GM12892 (cell line): ENCODE measurements around the gene TECPR1.

Experiments
- DNase-seq: peaks from one replicate; pipeline ENCODE4 v3.0.0; 2011; ENCODE audit not compliant: insufficient read length
- FAIRE-seq: peaks from 2 replicates; lab custom pipeline; 2011; peaks lifted over from hg19 to GRCh38; lab: Jason Lieb, UNC
- POLR2A ChIP-seq: IDR thresholded peaks from 2 replicates; pipeline ENCODE4 v1.6.1; 2011; ENCODE audit warnings: low read depth, low read length, control low read depth
- POLR2AphosphoS5 ChIP-seq: IDR thresholded peaks from 2 replicates; pipeline ENCODE4 v1.6.1; 2011; ENCODE audit warnings: low read depth, low read length, control low read depth
- TAF1 ChIP-seq: IDR thresholded peaks from 2 replicates; pipeline ENCODE4 v1.6.1; 2011; ENCODE audit warnings: low read depth, mild to moderate bottlenecking, control low read depth, low read length, borderline replicate concordance

TECPR1 gene

GRCh38 chr7:98210513-98211220 lies 41.4 kb downstream of the TECPR1 start:
- DNase-seq (peak; percentile 26), FAIRE-seq (no peak)
- TF ChIP-seq POLR2AphosphoS5 (no peak), TAF1 (no peak)

- DNase-seq = no peak
- TF ChIP-seq POLR2A = no peak
- no peak for TF ChIP-seq TAF1
- TF ChIP-seq POLR2AphosphoS5 = no peak
- FAIRE-seq = no peak
Observed at GRCh38 chr7:98209166-98209920, 42.7 kb downstream of the TECPR1 start.

- FAIRE-seq = no peak
Observed at GRCh38 chr7:98206451-98207330, 45.3 kb downstream of the TECPR1 start.

DNA sequence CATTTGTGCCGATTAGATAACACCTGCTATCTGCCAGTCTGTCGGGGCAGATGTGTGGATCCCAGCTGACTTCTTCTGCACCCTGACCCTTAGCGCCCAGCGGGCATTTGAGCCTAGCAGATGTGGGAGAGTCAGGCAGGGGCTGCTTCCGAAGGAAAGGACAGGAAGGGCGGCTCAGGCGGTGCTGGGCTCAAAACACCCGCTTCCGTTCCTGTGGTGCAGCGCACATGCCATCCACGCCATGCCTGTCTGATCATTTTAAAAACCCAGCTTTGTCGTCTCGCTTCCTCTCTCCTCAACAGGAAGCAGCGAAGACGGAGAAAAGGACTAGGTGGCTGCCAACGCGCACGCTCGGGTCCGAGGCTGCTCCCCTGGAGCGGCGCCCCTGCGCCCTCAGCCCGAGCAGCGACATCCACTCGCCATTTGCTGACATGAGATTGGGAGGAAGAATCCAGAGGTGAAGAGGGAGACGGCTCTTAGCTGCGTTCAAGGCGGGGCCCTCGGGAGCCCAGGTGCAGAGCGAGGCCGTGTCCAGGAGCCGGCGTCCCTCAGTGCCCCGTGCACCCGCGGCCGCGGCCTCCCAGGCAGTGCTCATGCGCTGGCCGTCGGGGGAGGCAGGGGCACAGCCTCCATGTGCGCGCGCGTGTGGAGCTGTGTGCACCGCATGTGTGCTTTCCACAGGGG lies 46.7 kb downstream of the TECPR1 start:
- no peak for DNase-seq
- no peak for FAIRE-seq
- TF ChIP-seq POLR2A (no peak), TAF1 (no peak), POLR2AphosphoS5 (no peak)

More at GRCh38 chr7:98206451-98207330, 45.3 kb downstream of the TECPR1 start:
- TF ChIP-seq TAF1 (no peak), POLR2A (no peak), POLR2AphosphoS5 (no peak)
- no peak for DNase-seq

- DNase-seq (no peak), FAIRE-seq (no peak)
- no peak for TF ChIP-seq TAF1
- no peak for TF ChIP-seq POLR2AphosphoS5
- no peak for TF ChIP-seq POLR2A
Observed at GRCh38 chr7:98204670-98205069, 47.4 kb downstream of the TECPR1 start.

DNA sequence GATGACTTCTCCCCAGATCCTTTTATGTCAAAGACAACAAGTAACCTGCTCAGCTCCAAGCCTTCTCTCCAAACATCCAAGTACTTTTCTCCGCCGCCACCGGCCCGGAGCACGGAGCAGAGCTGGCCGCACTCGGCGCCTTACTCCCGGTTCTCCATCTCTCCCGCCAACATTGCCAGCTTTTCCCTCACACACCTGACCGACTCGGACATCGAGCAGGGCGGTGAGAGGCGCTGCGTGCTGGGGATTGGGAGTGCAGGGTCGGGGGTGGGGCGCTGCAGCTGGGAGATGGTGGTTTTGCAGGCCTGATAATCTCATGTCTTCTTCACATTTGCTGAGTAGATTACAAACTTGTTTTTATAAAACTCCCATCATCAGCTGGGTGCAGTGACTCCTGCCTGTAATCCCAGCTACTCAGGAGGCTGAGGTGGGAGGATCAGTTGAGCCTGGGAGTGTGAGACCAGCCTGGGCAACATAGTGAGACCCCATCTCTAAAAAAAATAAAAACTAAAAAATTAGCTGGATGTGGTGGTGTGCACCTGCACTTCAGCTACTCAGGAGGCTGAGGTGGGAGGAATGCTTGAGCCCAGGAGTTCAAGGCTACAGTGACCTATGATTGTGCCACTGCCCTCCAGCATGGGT lies 47.9 kb downstream of the TECPR1 start:
- TF ChIP-seq POLR2AphosphoS5 (no peak), TAF1 (no peak), POLR2A (no peak)
- DNase-seq (no peak), FAIRE-seq (no peak)

- FAIRE-seq (no peak), DNase-seq (peak; percentile 66)
- TF ChIP-seq TAF1 (no peak), POLR2A (peak; percentile 54; the same call in 1 of the 2 replicates), POLR2AphosphoS5 (peak; percentile 50)
Observed at GRCh38 chr7:98203261-98203963, 48.6 kb downstream of the TECPR1 start.

DNA sequence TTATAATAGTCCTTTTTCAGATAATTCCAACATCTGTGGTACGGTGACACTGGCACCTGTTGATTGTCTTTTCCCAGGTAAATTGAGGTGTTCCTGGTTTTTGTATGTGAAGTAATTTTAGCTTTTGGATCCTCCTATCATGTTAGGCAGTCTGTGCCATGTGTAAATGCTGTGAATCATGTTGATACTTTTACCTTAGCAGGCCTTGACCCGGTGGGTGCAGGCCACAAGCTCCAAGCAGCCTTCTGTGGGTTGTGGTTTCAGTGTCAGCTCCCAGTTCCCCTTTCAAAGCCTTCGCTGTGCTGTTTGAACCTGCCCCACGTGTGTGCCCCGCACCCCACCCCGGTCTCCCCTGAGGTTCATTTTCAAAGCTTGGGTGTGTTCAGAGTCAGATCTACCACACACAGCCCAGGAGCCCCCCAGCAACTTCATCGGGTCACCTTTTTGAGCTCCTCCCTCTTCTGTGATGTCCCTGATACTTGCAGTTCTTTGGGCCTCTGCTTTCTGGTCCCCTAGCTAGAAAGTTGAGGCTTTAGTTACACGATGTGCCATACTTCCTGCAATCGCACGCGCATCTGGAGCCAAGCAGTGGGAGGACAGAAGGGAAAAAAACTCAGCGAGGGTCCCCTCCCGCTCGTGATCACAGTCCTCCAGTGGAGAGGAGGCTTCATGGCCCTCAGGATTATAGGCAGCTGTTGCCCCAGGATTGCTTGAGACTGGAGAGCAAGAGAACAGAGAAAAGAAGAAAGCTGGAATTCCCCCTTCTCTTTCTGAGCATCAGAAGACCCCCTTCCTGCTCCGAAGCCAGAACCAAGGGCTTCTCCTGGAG lies 49.5 kb downstream of the TECPR1 start:
- TF ChIP-seq POLR2A = no peak
- no peak for TF ChIP-seq POLR2AphosphoS5
- no peak for TF ChIP-seq TAF1
- peak; percentile 81 for DNase-seq
- peak; percentile 99 for FAIRE-seq

- FAIRE-seq (peak; percentile 92), DNase-seq (no peak)
- no peak for TF ChIP-seq TAF1
- no peak for TF ChIP-seq POLR2AphosphoS5
- TF ChIP-seq POLR2A = no peak
Observed at GRCh38 chr7:98200364-98200763, 51.7 kb downstream of the TECPR1 start.
